Femur (tissue), 1 donor: ENCODE data around the gene LAMTOR4.

ENCODE experiments used
- DNase-seq: peaks from one replicate; pipeline ENCODE4 v3.0.0-alpha.2; 2017

Gene LAMTOR4

GRCh38 chr7:100148559-100149328, at the start of gene LAMTOR4:
Gene LAMTOR4, plus strand, starts transcription at chr7:100148918. Its CDS starts 55 bp downstream, at chr7:100148973.
- peak; percentile 99 for DNase-seq

- DNase-seq: no peak
These were observed 49.3 kb upstream of the LAMTOR4 start for GRCh38 chr7:100099452-100099851.

- DNase-seq: peak; percentile 96
These were observed 48.2 kb upstream of the LAMTOR4 start for GRCh38 chr7:100100420-100101015.

- peak; percentile 99 for DNase-seq
These were observed 47.5 kb upstream of the LAMTOR4 start, which contains the start of the genes AP4M1 and MCM7 for GRCh38 chr7:100101016-100101862. Gene AP4M1, plus strand, starts transcription at chr7:100101643. Its CDS starts 72 bp downstream, at chr7:100101715. Gene MCM7, minus strand, starts transcription at chr7:100101397. Its CDS starts 103 bp downstream, at chr7:100101294.

- no peak for DNase-seq
These were observed 45.5 kb upstream of the LAMTOR4 start for GRCh38 chr7:100102950-100103840.

GRCh38 chr7:100105534-100105933, 43.2 kb upstream of the LAMTOR4 start:
- DNase-seq: no peak

- DNase-seq: no peak
These were observed 42.1 kb upstream of the LAMTOR4 start for GRCh38 chr7:100106633-100107032.

GRCh38 chr7:100107125-100107737, 41.5 kb upstream of the LAMTOR4 start:
- DNase-seq: no peak

GRCh38 chr7:100107890-100108289, 40.8 kb upstream of the LAMTOR4 start:
- DNase-seq: no peak

GRCh38 chr7:100109521-100110163, 39.1 kb upstream of the LAMTOR4 start:
- no peak for DNase-seq

GRCh38 chr7:100111156-100111555, 37.6 kb upstream of the LAMTOR4 start:
- DNase-seq: no peak

- DNase-seq: no peak
These were observed 36.8 kb upstream of the LAMTOR4 start for GRCh38 chr7:100111914-100112313.

- no peak for DNase-seq
These were observed 33.7 kb upstream of the LAMTOR4 start for GRCh38 chr7:100115026-100115425.

- DNase-seq: no peak
These were observed 30.2 kb upstream of the LAMTOR4 start for GRCh38 chr7:100118388-100119071.

- DNase-seq: peak; percentile 97
These were observed 29.4 kb upstream of the LAMTOR4 start, which contains the start of the genes CNPY4 and TAF6 for GRCh38 chr7:100119072-100119969. Gene CNPY4, plus strand, starts transcription at chr7:100119634. Its CDS starts 111 bp downstream, at chr7:100119745. Gene TAF6, minus strand, starts transcription at chr7:100119358. Its CDS starts 5,149 bp downstream, at chr7:100114209.

GRCh38 chr7:100119970-100120732, 28.6 kb upstream of the LAMTOR4 start:
- DNase-seq: peak; percentile 86

GRCh38 chr7:100120733-100121036, 28.0 kb upstream of the LAMTOR4 start:
- no peak for DNase-seq

- DNase-seq: no peak
These were observed 26.7 kb upstream of the LAMTOR4 start for GRCh38 chr7:100122067-100122466.

- peak; percentile 20 for DNase-seq
These were observed 26.1 kb upstream of the LAMTOR4 start for GRCh38 chr7:100122568-100122967.
